ENCODE data around the gene FNIP2.
"Not testable (repeated sequence)": the region's sequence is repeated elsewhere in the genome, so short reads cannot be mapped to it uniquely, and the experiment has no call there.

FNIP2 gene

DNA sequence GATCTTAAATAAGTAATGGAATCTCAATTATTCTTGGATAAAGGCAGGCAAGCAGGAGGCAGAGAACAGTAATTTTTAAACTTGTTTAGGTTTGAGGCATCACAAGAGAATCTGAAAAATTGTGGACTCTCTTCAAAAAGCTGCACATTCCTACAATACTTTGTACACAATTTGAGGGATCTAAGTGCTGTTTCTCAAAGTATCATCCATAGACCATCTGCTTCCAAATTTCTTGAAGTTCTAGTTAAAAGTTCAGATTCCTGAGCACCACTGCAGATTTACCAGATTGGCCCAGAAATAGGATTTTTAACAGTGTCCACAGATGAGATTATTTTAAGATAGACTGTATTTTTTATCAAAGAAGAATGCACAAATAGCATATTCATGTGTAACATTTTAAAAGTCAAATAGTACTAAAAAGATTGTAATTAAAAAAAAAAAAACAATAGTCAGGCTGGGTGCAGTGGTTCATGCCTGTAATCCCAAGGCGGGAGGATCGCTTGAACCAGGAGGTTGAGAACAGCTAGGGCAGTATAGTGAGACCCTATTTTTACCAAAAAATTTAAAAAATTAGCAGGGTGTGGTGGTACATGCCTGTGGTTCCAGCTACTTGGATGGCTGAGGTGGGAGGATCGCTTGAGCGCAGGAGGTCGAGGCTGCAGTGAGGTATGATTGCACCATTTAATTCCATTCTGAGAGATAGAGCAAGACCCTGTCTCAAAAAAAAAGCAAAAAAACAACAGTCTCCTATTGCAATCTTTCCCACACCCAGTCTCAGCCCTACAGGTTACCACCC lies 14.2 kb upstream of the FNIP2 start:
- H3K4me3 ChIP-seq (replicated peaks; ENCODE audit: low read depth, low read length): no peak overlapping the region
- TF ChIP-seq CTCF (IDR thresholded peaks at IDR 0.05; ENCODE audit: low read depth, low read length, missing control alignments): no peak
- DNase-seq (ENCODE audit: extremely low read depth, low read depth): no peak

- DNase-seq (ENCODE audit: extremely low read depth, low read depth); H3K4me3 ChIP-seq (replicated peaks; ENCODE audit: low read depth, low read length): not testable (repeated sequence)
These were observed 13.0 kb upstream of the FNIP2 start for GRCh38 chr4:158755819-158756218.

- TF ChIP-seq CTCF (IDR thresholded peaks at IDR 0.05; ENCODE audit: low read depth, low read length, missing control alignments): no peak
These were observed 12.2 kb upstream of the FNIP2 start for GRCh38 chr4:158756588-158756987.

DNA sequence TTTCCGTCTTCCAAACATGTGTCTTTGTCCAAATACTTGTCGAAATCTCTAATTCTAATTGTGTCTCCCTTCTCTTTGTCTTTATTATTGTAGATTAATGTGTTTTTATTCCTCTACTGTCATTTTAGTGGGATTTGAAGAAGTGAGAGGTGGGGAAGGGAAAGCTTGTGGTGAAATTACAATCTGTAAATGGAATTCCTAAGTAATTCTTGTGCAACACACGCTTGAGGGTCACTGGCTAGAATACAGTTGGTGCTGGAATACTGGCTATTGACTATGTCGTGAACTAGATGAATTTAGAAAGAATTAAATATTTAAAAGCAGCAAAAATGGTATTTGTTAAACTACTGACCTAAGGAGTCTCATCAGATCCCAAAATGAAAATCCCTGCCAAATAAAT lies 10.7 kb upstream of the FNIP2 start:
- DNase-seq (ENCODE audit: extremely low read depth, low read depth): no peak
- H3K4me3 ChIP-seq (replicated peaks; ENCODE audit: low read depth, low read length): no peak overlapping the region
- TF ChIP-seq CTCF (IDR thresholded peaks at IDR 0.05; ENCODE audit: low read depth, low read length, missing control alignments): no peak

More at GRCh38 chr4:158756588-158756987, 12.2 kb upstream of the FNIP2 start:
- no peak for DNase-seq (ENCODE audit: extremely low read depth, low read depth)
- no peak overlapping the region for H3K4me3 ChIP-seq (replicated peaks; ENCODE audit: low read depth, low read length)

DNA sequence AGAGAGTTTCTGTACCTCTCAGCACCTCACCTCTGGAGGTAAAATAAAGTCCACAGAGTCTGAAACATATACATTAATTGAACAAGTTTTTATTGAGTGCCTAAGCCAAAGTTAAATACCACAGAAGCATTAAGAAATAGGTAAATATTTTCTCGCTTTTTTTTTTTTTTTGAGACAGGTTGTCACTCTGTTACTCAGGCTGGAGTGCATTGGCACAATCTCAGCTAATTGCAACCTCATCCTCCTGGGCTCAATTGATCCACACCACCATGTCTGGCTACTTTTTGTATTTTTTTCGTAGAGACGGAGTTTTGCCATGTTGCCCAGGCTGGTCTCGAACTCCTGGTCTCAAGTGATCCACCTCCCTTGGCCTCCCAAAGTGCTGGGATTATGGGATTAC lies 10.1 kb upstream of the FNIP2 start:
- no peak for TF ChIP-seq CTCF (IDR thresholded peaks at IDR 0.05; ENCODE audit: low read depth, low read length, missing control alignments)
- DNase-seq (ENCODE audit: extremely low read depth, low read depth): no peak
- H3K4me3 ChIP-seq (replicated peaks; ENCODE audit: low read depth, low read length): no peak overlapping the region

DNA sequence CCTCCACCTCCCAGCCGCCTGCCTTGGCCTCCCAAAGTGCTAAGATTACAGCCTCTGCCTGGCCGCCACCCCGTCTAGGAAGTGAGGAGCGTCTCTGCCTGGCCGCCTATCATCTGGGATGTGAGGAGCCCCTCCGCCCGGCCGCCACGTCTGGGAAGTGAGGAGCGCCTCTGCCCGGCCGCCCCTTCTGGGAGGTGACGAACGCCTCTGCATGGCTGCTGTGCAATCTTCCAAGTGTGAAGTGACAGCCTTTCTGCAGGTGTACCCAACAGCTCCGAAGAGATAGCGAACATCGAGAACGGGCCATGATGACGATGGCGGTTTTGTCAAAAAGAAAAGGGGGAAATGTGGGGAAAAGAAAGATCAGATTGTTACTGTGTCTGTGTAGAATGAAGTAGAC lies 9.3 kb upstream of the FNIP2 start:
- H3K4me3 ChIP-seq (replicated peaks; ENCODE audit: low read depth, low read length); DNase-seq (ENCODE audit: extremely low read depth, low read depth): not testable (repeated sequence)

DNA sequence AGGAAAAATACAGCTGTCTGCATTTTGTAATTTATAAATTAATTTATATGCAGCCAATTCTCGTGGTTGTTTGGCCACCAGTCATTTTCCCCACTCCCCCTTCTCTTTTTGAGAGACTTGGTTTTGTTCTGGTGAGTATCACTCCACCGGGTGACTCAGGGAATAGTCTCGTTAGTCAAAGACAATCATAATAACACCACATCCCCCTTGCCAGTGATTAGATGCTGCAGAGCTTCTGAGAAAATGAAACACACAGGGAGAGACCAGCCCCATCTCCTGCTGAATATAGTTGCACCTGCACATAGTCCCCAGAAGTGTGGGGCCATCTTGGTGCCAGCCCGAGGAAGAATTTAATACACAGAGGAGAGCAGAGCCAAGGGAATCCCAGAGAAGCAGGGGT lies 8.0 kb upstream of the FNIP2 start:
- no peak for TF ChIP-seq CTCF (IDR thresholded peaks at IDR 0.05; ENCODE audit: low read depth, low read length, missing control alignments)

GRCh38 chr4:158762553-158762952 lies 6.3 kb upstream of the FNIP2 start:
- H3K4me3 ChIP-seq (replicated peaks; ENCODE audit: low read depth, low read length): no peak overlapping the region
- DNase-seq (ENCODE audit: extremely low read depth, low read depth): no peak
- TF ChIP-seq CTCF (IDR thresholded peaks at IDR 0.05; ENCODE audit: low read depth, low read length, missing control alignments): no peak

More for the DNA sequence above, 8.0 kb upstream of the FNIP2 start:
- no peak for DNase-seq (ENCODE audit: extremely low read depth, low read depth)
- H3K4me3 ChIP-seq (replicated peaks; ENCODE audit: low read depth, low read length): no peak overlapping the region

Measured in HFF-Myc (cell line).